Activated naive CD4-positive, alpha-beta T cell treated with anti-CD3 and anti-CD28 coated beads, Interleukin-2, amount 50 U/mL, for 16 hours (primary cell): Measurements from ENCODE around the gene UBR7.

Experiments used
- DNase-seq: peaks from one replicate; pipeline ENCODE4 v3.0.0-alpha.2; 2020

UBR7 gene

GRCh38 chr14:93263416-93263815, 56.4 kb downstream of the UBR7 start:
- no peak for DNase-seq

GRCh38 chr14:93266127-93266526, 59.1 kb downstream of the UBR7 start:
- no peak for DNase-seq

- DNase-seq, result no peak
Measured at GRCh38 chr14:93267149-93267711, 60.2 kb downstream of the UBR7 start.

- DNase-seq, result no peak
Measured at GRCh38 chr14:93268406-93268805, 61.4 kb downstream of the UBR7 start.

- no peak for DNase-seq
Measured at GRCh38 chr14:93269341-93270068, 62.4 kb downstream of the UBR7 start.

- DNase-seq, result no peak
Measured at GRCh38 chr14:93271111-93271510, 64.1 kb downstream of the UBR7 start.

GRCh38 chr14:93274055-93274806, 67.2 kb downstream of the UBR7 start:
- DNase-seq, result no peak

- no peak for DNase-seq
Measured at GRCh38 chr14:93276031-93276716, 69.1 kb downstream of the UBR7 start.
